ENCODE measurements around the gene ARL3.
"Not testable (repeated sequence)": the region's sequence is repeated elsewhere in the genome, so short reads cannot be mapped to it uniquely, and the experiment has no call there.

The ARL3 gene

DNA sequence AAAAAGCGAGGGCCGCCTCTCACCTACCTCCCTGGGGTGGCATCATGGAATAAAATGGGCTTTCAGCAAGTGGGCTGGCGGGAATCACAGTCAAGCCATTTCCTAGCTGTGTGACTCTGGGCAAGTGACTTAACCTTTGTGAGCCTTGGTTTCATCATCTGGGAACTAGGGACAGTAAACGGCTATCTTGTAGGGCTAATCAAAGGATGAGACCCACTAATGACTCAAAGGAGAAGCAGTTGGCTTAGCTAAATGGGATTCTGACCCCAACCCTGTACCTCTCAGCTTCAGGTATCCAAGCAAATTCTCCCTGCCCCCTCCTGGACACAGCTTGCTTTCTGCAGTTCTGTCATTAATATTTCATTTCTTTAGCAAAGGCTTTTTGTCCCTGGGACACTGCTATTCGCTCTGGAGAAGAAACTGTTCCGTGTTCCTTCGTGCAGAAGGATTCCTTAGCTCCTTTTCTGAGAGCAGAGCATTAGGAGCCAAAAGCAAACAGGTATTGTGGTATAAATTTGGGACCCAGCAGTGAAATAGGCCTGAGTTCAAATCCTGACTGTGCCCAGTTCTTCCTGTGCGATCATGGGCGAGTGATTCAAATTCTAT, 44.0 kb downstream of the ARL3 start:
- H3K4me1 Mint-ChIP-seq = peaks cover 65% of the 10 kb centered on the region
- no peaks in the 10 kb centered on the region for H3K36me3 Mint-ChIP-seq (ENCODE audit: low read depth)
- H3K27ac Mint-ChIP-seq = peak overlapping the region; percentile 84 to 95 (median 92)
- H3K4me3 Mint-ChIP-seq = peak overlapping the region in 1 of 3 experiments; percentile 45
- H3K27me3 Mint-ChIP-seq (ENCODE audit: low read depth) = no peaks in the 10 kb centered on the region
- TF ChIP-seq, protein P1, sequence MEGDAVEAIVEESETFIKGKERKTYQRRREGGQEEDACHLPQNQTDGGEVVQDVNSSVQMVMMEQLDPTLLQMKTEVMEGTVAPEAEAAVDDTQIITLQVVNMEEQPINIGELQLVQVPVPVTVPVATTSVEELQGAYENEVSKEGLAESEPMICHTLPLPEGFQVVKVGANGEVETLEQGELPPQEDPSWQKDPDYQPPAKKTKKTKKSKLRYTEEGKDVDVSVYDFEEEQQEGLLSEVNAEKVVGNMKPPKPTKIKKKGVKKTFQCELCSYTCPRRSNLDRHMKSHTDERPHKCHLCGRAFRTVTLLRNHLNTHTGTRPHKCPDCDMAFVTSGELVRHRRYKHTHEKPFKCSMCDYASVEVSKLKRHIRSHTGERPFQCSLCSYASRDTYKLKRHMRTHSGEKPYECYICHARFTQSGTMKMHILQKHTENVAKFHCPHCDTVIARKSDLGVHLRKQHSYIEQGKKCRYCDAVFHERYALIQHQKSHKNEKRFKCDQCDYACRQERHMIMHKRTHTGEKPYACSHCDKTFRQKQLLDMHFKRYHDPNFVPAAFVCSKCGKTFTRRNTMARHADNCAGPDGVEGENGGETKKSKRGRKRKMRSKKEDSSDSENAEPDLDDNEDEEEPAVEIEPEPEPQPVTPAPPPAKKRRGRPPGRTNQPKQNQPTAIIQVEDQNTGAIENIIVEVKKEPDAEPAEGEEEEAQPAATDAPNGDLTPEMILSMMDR (IDR thresholded peaks at IDR 0.05; ENCODE audit: unreplicated experiment in 3 of 3) = no peak
- H3K9me3 Mint-ChIP-seq = no peaks in the 10 kb centered on the region

DNA sequence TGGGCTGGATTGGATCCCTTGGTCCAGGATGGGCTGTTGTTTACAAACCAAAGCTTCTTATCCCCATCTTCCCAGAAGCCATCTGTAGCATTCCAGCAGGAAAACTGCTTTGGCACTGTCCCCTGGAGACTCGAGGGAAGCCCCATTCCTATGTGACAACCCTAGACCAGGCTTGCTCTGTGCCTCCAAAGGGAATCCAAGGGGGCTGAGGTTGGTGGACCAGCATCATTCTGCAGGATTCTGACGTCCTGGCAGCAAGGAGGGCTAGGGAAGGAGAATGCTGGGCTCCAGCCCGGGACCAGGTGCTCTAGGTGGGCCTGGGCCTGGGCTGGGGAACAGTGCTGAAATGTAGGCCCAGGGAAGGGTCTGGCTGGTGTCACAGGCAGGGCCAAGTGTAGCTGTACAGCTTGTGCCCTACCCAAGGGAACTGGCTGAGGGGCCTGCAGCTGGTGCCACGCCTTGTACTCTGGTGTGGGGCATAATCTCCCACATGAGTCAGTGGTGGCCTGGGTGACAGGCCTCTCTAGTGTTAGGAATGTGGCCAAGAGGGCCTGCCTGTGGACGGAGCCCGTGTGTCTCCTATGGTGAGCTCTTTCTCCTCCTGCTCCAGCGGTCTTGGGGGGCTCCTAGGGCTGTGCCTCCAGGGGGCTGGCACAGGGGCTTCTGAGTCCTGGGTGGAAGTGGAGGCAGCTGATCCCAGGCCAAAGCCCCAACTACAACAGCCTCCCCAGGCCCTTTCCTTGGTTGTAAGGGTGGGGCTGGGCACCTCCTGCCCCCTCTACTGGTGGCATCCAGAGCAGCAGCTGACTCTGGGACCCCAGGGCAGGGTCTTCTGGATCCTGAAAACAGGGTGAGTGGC, 44.8 kb downstream of the ARL3 start:
- Mint-ChIP-seq H3K4me1 (peaks cover 60% of the 10 kb centered on the region), H3K9me3 (no peaks in the 10 kb centered on the region)

DNA sequence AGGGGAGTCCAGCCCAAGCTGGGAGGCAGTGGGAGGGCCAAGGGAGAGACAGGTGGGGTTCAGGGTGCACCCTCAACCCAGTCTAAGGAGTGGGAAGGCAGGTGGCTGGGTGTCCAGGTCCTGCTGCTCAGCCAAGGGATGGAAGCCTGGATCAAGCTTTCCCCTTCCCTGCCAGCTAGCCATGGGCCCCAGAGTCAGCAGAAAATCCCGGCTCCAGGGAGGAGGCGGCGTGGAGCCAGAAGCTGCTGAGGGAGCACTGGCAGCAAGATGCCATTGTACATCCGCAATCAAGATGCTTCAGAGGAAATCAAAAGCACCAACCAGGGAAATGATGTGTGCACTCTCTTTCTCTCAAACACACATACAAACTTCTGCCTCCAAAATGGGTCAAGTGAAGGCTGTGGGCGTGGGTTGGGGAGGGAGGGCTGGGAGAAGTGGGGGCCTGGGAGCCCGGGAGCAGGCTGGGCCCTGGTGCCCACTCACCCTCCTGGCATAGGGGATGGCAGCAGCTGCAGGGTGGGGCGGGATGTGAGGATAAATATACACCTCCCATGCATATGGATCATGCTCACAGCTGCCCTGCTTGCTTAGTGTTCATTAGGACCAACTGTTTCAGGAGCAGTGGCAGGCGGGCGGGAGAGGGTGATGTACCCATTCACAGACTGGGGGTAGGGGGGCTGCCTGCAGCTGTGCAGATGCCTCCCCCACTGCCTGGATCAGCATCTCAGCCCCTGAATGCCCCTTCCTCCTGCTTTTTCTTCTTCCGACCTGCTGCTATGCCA, 45.7 kb downstream of the ARL3 start:
- Mint-ChIP-seq H3K27ac (peak overlapping the region; percentile 87 to 92 (median 89)), H3K36me3 (ENCODE audit: low read depth) (no peaks in the 10 kb centered on the region), H3K27me3 (ENCODE audit: low read depth) (no peaks in the 10 kb centered on the region), H3K4me1 (peaks cover 54% of the 10 kb centered on the region), H3K9me3 (no peaks in the 10 kb centered on the region), H3K4me3 (no peak overlapping the region)
- TF ChIP-seq, protein P1 (IDR thresholded peaks at IDR 0.05; ENCODE audit: unreplicated experiment in 3 of 3) = no peak

More for the DNA sequence above, 44.8 kb downstream of the ARL3 start:
- Mint-ChIP-seq H3K27ac (peak overlapping the region; percentile 54 to 95 (median 92)), H3K27me3 (ENCODE audit: low read depth) (no peaks in the 10 kb centered on the region), H3K4me3 (no peak overlapping the region), H3K36me3 (ENCODE audit: low read depth) (no peaks in the 10 kb centered on the region)
- TF ChIP-seq, protein P1 (IDR thresholded peaks at IDR 0.05; ENCODE audit: unreplicated experiment in 3 of 3) = peak in 2 of 3 experiments; percentile 17 to 38

DNA sequence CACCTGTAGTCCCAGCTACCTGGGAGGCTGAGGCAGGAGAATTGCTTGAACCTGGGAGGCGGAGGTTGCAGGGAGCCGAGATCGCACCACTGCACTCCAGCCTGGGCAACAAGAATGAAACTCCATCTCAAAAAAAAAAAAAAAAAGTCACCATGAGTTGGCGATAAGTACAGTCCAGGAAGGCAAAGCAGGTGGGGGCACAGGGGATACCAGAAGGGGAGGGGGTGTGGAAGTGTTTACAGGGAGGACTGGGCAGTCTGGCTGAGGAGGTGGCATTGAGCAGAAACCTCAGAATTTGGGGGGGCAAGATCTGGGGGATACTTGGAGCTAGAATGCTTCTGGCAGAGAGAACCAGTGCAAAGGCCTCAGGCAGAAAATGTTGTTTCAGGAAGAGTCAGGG, 46.8 kb downstream of the ARL3 start:
- H3K27ac Mint-ChIP-seq = peak overlapping the region; percentile 87 to 92 (median 89)
- peaks cover 43% of the 10 kb centered on the region for H3K4me1 Mint-ChIP-seq
- not testable (repeated sequence) for H3K4me3 Mint-ChIP-seq; H3K27me3 Mint-ChIP-seq (ENCODE audit: low read depth); H3K36me3 Mint-ChIP-seq (ENCODE audit: low read depth); H3K9me3 Mint-ChIP-seq

DNA sequence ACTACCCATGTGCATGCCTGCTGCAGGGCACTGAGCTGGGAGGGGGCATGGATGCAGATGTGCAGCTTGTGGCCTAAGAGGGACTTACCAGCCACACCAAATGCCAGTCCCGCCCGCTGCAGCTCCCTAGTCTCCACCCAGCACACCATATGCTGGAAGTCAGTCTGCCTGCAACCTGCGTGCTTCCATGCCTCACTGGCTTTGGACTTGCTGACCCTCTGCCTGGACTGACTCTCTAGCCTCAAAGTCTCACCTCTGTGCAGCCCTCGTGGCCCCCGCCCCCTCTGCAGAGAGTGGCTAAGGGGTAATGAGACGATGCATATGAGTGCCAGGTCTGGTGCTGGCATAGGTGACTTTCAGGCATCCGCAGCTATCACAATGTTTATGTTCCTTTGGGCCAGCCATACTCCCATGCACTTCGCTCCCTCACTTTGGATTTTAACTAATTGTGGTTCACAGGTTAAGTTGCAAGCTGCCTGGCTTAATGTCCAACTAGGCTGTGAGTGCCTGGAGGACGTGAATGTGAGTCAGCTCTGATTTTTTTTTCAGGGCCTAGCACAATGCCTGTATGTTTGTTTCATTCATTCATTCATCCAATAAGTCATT, 48.2 kb downstream of the ARL3 start:
- TF ChIP-seq, protein P1 (IDR thresholded peaks at IDR 0.05; ENCODE audit: unreplicated experiment in 3 of 3) = no peak
- H3K27ac Mint-ChIP-seq = peak overlapping the region; percentile 80 to 98 (median 92)
- H3K36me3 Mint-ChIP-seq (ENCODE audit: low read depth) = no peaks in the 10 kb centered on the region
- no peak overlapping the region for H3K4me3 Mint-ChIP-seq
- no peaks in the 10 kb centered on the region for H3K9me3 Mint-ChIP-seq
- H3K27me3 Mint-ChIP-seq (ENCODE audit: low read depth) = no peaks in the 10 kb centered on the region
- H3K4me1 Mint-ChIP-seq = peaks cover 46% of the 10 kb centered on the region

DNA sequence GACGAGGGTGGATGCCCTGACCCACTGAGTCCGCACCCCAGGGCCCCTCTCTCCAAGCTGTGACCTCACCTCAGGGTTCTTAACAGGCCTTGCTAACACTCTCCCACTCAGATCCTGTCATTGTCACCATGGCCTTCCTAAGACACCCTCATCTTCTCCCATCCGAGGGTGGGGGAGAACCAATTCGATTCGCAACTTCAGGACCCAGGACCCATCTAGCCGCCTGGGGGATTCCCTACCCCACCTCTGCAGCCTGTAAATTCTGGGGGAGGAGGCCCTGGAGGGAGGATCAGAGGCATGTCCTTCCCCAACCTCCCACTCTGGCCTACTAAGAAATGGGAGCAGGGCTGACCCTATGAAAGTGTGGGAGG, 52.6 kb downstream of the ARL3 start:
- Mint-ChIP-seq H3K9me3 (no peaks in the 10 kb centered on the region), H3K27ac (peak overlapping the region; percentile 39 to 71 (median 61)), H3K27me3 (ENCODE audit: low read depth) (no peaks in the 10 kb centered on the region), H3K4me1 (peaks cover 28% of the 10 kb centered on the region), H3K36me3 (ENCODE audit: low read depth) (peaks cover 11% of the 10 kb centered on the region), H3K4me3 (no peak overlapping the region)
- TF ChIP-seq, protein P1 (IDR thresholded peaks at IDR 0.05; ENCODE audit: unreplicated experiment in 3 of 3) = no peak
